ENCODE data around the gene ZNRF1. TPM values are rescaled to one million over a fixed set of nuclear protein-coding genes. Genes with fewer than 3 reads are reported as not detected.

ZNRF1 gene
- total RNA-seq, 1 donor from 2014 or later, result 10.8 TPM

GRCh38 chr16:75068085-75069031 lies 69.5 kb downstream of the ZNRF1 start:
- TF ChIP-seq CTCF (IDR thresholded peaks at IDR 0.05; ENCODE audit: insufficient read depth, low read length, severe bottlenecking), result no peak
- Histone ChIP-seq H3K27me3 (ENCODE audit: control insufficient read depth, insufficient read depth, low read length) (no peaks in the 10 kb centered on the region), H3K36me3 (ENCODE audit: control insufficient read depth, insufficient read depth, low read length) (no peaks in the 10 kb centered on the region), H3K4me3 (ENCODE audit: low read depth, low read length) (no peak overlapping the region)
- DNase-seq (ENCODE audit: low read depth), result no peak
- FAIRE-seq, result no peak

GRCh38 chr16:75070012-75070841 lies 71.4 kb downstream of the ZNRF1 start:
- no peak for FAIRE-seq
- no peaks in the 10 kb centered on the region for H3K27me3 ChIP-seq (ENCODE audit: control insufficient read depth, insufficient read depth, low read length)
- TF ChIP-seq CTCF (IDR thresholded peaks at IDR 0.05; ENCODE audit: insufficient read depth, low read length, severe bottlenecking), result no peak
- no peak for DNase-seq (ENCODE audit: low read depth)
- H3K36me3 ChIP-seq (ENCODE audit: control insufficient read depth, insufficient read depth, low read length), result no peaks in the 10 kb centered on the region
- H3K4me3 ChIP-seq (ENCODE audit: low read depth, low read length), result no peak overlapping the region

GRCh38 chr16:75071621-75072020 lies 72.8 kb downstream of the ZNRF1 start:
- no peak for TF ChIP-seq CTCF (IDR thresholded peaks at IDR 0.05; ENCODE audit: insufficient read depth, low read length, severe bottlenecking)
- Histone ChIP-seq H3K4me3 (ENCODE audit: low read depth, low read length) (no peak overlapping the region), H3K27me3 (ENCODE audit: control insufficient read depth, insufficient read depth, low read length) (no peaks in the 10 kb centered on the region), H3K36me3 (ENCODE audit: control insufficient read depth, insufficient read depth, low read length) (no peaks in the 10 kb centered on the region)
- no peak for DNase-seq (ENCODE audit: low read depth)
- FAIRE-seq, result no peak

DNA sequence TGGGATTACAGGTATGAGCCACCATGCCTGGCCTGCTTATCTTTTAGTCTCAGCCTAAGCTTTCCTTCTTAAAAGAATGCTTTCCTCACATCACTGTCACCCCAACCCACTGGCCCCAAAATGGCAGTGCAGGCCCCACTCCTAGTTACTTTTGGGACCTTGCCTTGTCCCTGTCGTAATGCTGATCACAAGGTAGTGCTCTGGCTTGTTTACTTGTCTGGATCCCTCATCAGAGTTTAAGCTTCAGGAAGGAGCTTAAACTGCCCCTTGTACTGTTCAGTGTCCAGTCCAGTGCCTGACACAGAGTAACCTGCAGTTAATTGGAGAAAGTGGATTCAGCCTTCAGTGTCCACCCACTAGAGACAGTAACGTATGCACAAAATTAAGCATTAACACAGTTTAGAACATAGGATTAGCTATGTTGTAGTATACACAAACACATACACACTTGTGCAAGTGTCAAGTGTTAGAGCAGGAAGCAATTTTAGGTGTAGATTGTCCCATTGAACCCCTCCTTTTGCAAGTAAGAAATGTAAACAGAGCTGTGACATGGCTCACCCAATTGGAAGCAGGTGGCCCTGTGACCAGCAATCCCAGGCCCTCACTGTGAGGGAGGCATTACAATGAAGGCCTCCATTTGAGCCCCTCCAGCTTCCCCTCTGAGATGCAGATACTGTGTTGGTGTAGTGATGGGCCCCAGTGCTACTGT lies 73.6 kb downstream of the ZNRF1 start:
- no peaks in the 10 kb centered on the region for H3K36me3 ChIP-seq (ENCODE audit: control insufficient read depth, insufficient read depth, low read length)
- DNase-seq (ENCODE audit: low read depth) (no peak), FAIRE-seq (no peak)
- TF ChIP-seq CTCF (IDR thresholded peaks at IDR 0.05; ENCODE audit: insufficient read depth, low read length, severe bottlenecking), result no peak
- H3K27me3 ChIP-seq (ENCODE audit: control insufficient read depth, insufficient read depth, low read length), result no peaks in the 10 kb centered on the region
- no peak overlapping the region for H3K4me3 ChIP-seq (ENCODE audit: low read depth, low read length)

- FAIRE-seq (no peak), DNase-seq (ENCODE audit: low read depth) (no peak)
- H3K27me3 ChIP-seq (ENCODE audit: control insufficient read depth, insufficient read depth, low read length), result no peaks in the 10 kb centered on the region
- no peak for TF ChIP-seq CTCF (IDR thresholded peaks at IDR 0.05; ENCODE audit: insufficient read depth, low read length, severe bottlenecking)
- H3K4me3 ChIP-seq (ENCODE audit: low read depth, low read length), result no peak overlapping the region
- no peaks in the 10 kb centered on the region for H3K36me3 ChIP-seq (ENCODE audit: control insufficient read depth, insufficient read depth, low read length)
Observed at GRCh38 chr16:75073545-75074303, 74.9 kb downstream of the ZNRF1 start.

All from bronchial epithelial cell (primary cell).